GM19099 (cell line): ENCODE measurements around the gene CNGB1.

ENCODE experiments used
- POLR2A ChIP-seq: IDR thresholded peaks from 3 replicates; pipeline ENCODE4 v1.6.1; 2011; ENCODE audit warnings: low read depth; ENCODE audit not compliant: insufficient read length; ENCODE audit errors: extremely low read depth

CNGB1 gene

DNA sequence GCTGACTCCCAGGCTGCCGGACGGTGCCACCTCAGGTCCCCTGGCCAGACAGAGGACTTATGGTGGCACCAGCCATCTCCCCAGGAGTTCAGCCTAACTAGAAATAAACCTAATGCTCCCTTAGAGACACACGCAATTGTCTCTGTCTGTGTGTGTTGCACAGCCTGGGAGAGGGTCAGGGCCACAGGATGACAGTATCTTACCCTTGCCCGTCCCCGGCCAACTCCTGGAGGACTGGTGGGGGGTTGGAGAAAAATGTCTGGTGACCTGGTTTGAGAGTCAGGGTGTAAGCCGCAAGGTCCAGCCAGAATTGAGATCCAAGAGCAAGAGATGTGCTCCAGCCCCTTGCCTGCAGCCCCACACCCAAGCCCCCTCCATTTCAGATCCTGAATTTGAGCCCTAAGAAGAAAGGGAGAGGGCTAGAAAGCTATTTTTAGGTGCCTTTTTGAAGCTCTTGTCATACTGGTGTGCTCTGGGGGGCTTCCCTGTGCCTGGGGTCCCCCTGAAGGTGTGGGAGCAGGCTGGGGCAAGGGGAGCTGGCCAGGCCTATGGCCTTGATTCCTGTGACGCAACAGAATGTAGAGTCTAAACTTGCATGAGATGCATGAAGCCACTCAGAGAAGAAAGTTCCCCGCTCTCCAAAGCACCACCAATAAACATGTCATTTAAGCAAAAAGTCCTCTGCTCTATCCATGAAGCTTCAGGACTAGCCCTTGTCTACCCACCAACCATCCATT is 16.7 kb upstream of the CNGB1 start:
- no peak for TF ChIP-seq POLR2A

GRCh38 chr16:57986196-57986595 is 15.3 kb upstream of the CNGB1 start:
- no peak for TF ChIP-seq POLR2A

DNA sequence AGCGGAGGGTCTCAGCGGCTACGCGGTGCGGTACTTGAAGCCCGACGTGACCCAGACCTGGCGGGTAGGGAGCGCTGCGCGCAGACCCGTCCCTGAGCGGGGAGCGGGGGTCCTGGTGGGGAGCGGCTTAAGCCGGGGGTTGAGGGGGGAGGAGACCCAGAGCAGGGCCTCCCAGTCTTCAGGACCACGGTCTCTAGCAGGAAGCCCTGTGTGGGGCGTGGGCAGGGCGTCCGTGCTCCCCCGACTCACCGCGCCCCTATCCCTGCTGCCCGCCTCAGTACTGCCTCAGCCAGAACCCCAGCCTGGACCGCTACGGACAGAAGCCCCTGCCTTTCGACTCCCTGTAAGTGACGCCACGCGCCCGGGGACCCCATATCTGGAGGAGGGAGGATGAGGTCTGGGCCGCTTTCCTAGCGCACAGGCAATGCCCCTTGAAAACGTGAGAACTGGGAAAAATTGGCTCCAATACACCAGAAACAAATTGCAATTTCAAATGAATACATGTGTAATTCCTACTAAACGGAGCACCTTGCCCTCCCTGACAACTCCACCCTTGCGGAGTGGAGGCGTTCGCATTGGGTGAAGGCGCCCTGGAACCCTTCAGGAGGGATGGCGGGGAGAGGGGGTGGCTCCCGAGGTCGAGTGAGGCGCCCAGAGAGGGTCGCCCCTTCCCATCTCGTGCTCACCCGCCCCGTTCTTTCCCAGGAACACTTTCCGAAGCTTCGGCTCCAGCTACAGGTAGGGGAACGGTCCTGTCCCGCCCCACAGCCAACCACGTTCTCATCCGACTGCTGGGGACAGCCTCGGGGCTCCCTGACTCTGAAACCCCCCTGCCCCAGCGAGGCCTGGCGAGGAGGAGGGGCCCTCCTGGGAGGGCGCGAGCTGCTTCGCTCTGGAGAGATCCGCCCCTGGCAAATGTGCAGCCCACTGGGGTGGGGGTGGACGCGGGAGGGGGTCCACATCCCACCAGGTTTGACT is 14.6 kb upstream of the CNGB1 start:
- TF ChIP-seq POLR2A, result no peak

GRCh38 chr16:57984443-57985203 is 13.7 kb upstream of the CNGB1 start:
- no peak for TF ChIP-seq POLR2A

GRCh38 chr16:57982385-57982784 is 11.5 kb upstream of the CNGB1 start:
- TF ChIP-seq POLR2A, result no peak

- TF ChIP-seq POLR2A, result no peak
Measured at GRCh38 chr16:57981636-57982035, 10.7 kb upstream of the CNGB1 start.

DNA sequence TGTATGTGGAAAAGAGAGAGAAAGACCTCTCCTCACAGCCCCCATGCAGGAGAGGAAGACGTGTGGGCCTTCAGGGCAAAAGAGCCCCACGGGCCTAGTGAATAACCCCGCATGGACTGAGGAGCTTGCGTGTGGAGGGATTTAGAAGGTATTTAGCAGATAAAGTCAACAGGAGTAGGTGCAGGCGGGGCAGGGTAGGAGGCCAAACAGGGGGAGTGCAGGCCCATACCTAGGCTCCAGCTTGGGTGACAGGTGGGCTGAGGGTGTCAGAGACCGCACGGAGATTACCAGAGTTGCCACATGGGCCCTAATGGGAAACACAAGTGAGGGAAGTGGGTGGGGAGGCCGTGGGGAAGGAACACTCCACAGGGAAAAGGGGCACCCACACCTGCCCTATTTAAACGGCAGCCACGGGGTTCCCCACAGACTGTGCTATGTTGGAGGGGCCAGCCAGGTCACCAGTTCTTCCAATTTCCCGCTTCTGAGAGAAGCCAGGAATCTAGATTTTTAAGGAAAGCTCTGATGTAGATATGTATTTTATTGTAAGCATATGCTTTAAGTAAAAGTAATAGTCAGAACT is 8.2 kb upstream of the CNGB1 start:
- no peak for TF ChIP-seq POLR2A

DNA sequence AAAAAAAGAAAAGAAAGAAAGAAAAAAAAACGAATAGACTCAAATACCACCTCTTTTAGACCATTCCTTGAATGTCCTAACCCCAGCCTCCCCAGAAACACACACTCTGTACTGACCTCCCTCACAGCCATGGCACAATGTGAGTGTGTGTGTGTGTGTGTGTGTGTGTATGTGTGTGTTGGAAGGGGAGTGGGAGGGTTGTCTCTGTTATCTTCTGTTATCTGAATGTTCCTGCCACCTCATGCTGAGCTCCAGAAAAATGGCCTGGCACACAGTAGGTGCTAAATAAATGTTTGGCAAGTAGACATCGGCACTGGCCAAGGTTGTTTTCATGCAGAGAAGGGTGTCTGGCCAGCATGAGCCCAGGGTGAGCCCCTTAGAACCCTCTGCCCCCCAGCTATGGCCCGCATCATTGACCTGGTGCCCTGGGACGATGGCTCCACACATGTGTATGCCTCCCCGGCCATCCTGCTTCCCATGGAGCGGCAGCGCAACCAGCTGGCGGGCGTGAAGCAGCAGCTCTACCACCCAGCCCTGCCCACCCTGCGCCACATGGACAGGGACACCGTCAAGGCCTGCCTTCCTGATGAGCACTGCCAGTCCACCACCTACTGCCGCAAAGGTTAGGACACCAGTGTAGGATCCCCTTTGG is 6.6 kb upstream of the CNGB1 start:
- TF ChIP-seq POLR2A, result no peak

- no peak for TF ChIP-seq POLR2A
Measured at GRCh38 chr16:57976331-57976796, 5.4 kb upstream of the CNGB1 start.

DNA sequence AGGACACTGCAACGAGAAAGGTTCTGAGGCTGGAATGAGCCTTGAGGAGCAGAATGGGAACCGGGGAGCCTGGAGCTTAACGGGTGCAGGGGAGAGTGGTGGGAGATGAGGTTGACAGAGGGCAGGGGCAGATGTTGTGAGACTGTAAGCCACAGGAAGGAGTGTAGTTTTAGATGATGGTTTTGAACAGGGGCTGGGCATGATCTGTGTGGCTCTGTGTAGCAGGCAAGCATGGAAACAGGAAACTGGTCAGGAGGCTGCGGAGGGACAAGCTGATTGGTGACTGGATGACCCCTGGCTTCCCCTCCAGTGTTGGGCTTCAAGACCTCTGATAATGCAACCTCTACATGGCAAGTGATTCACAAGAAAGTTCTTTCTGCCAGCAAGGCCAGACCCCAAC is 1.4 kb upstream of the CNGB1 start:
- TF ChIP-seq POLR2A, result no peak

GRCh38 chr16:57971848-57972247 is 920 bp upstream of the CNGB1 start:
- no peak for TF ChIP-seq POLR2A

- no peak for TF ChIP-seq POLR2A
Measured at GRCh38 chr16:57970319-57970718, 609 bp downstream of the CNGB1 start.

DNA sequence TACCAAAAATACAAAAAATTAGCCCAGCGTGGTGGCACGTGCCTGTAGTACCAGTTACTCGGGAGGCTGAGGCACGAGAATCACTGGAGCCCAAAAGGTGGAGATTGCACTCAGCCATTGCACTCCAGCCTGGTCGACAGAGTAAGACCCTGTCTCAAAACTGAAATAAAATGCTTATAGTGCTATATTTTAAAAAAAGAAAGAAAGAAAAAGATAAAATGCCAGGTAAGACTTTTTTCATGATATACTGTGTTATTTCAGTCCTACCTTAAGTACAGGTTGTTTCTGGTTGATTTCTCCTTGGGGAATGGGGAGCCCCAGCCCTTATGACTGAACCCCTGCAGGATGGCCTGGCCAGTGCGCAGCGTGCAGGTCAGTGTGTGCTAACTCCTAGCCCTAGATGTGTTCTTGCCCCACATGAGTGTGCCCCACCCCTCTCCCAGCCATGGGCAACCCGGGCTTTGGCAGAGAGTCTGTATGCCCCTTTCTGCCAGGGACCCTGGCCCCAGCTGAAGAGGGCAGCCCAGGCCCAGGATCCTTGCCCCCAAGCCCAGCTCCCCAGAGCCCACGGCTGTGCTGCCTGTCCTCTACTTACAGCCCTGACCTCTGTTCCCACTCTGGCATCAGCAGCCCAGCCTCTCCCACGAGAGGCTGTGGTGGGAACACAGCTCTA is 1.3 kb downstream of the CNGB1 start:
- TF ChIP-seq POLR2A, result no peak

- TF ChIP-seq POLR2A, result no peak
Measured at GRCh38 chr16:57967916-57968315, 3.0 kb downstream of the CNGB1 start.

DNA sequence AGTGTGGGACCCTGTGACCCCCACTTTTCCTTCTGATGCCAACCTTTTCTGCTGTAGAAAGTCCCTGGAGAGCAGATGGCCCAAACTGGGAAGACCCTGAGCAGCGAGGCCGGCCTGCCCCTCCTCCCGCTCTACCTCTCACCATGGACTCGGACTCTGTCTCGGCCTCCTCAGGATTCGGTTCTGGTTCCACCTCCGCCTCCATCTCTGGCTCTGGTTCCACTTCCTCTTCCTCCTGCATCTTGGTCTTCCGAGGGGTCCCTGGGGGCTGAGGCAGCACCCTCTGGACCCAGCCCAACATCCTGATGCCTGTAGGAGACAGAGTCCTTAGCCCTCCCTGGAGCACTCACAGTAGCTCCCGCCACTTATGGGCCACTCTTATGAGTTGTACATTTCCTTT is 3.9 kb downstream of the CNGB1 start:
- no peak for TF ChIP-seq POLR2A
